Measurements from ENCODE around the gene USP34. TPM values are rescaled to one million over a fixed set of nuclear protein-coding genes. Genes with fewer than 3 reads are reported as not detected.
A peak's percentile ranks its signal among the peaks of the same experiment; 100 is the strongest.

USP34 gene
- total RNA-seq (2022) (101 and 105 TPM in 2 replicates), Bru-seq, nascent RNA (percentile 93 among the genes with signal in this experiment), BruChase-seq, experiment 1, labeled RNA remaining after a 6-hour chase (percentile 91 among the genes with signal in this experiment), BruChase-seq, experiment 2, labeled RNA remaining after a 2-hour chase (percentile 93 among the genes with signal in this experiment)
- long read RNA-seq, full-length matches to known transcripts: 1 of 17 reads
- long read RNA-seq, partial matches to known transcripts: 8 of 17 reads
- long read RNA-seq, other reads (novel, unspliced or antisense): 8 of 17 reads

DNA sequence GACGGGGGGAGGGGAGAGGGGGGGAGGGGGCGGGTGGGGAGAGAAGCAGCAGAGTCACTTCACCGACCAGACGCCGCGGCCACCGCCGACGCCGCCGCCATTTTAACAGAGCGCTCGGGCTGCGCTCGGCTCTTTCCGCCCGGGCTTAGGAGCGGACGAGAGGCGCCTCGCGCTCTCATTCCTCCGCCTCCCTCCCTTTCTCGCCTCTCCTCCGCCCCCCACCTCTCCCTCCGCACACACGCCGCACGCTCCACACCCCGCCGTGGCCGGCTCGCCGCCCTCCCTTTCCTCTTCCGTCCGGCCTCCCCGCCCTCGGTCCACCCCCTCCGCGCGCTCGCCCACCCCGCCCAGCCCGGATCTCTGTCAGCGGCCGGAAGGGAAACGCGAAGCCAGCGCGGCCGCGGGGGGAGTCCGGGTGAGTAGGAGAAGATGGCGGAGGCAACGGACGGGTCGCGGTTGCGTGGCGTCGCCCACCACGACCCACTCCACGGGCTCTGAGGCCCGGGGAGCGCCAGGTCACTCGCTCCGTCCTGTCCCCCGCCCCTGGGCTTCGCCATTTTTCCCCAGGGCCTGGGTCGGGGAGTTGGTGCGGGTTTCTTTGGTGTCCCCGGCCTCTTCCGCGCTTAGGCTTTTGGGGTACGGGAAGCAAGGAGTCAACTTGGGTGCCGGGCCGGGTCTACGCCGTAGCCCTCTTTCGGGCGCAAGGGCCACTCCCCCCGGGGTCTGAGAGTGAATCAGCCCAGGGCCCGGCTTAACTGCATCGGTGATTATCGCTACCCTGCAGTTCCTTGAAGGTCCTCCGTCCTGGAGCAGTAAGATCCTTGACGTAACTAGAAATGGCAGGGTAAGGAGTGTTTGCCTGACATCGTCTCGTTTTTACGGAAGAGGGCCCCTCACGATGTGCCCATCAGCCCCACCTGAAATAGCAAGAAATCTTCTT lies at the start of gene USP34:
USP34 (minus strand) TSS at position 123 of the 940 bp plus-strand sequence. CDS start 395 bp downstream, outside the sequence.
- H3K27ac Mint-ChIP-seq (ENCODE audit: low read depth, unreplicated experiment): peak within 1 kb of the TSS; percentile 97
- peaks cover 53% of the 10 kb centered on the region for H3K36me3 Mint-ChIP-seq (ENCODE audit: insufficient read depth, unreplicated experiment)
- intact Hi-C loops (cut with micrococcal nuclease): loop anchor here (10.0 kb wide), 2 partner anchors 46 to 116 kb away; no protein-coding TSS in a partner anchor
- H3K4me3 Mint-ChIP-seq (ENCODE audit: unreplicated experiment): peak within 1 kb of the TSS; percentile 79
- TSS peak; percentile 81 for BruUV-seq (replicated peaks)
- H3K4me1 Mint-ChIP-seq (ENCODE audit: insufficient read depth, unreplicated experiment): peaks cover 8% of the 10 kb centered on the region
- TF ChIP-seq, protein P1, sequence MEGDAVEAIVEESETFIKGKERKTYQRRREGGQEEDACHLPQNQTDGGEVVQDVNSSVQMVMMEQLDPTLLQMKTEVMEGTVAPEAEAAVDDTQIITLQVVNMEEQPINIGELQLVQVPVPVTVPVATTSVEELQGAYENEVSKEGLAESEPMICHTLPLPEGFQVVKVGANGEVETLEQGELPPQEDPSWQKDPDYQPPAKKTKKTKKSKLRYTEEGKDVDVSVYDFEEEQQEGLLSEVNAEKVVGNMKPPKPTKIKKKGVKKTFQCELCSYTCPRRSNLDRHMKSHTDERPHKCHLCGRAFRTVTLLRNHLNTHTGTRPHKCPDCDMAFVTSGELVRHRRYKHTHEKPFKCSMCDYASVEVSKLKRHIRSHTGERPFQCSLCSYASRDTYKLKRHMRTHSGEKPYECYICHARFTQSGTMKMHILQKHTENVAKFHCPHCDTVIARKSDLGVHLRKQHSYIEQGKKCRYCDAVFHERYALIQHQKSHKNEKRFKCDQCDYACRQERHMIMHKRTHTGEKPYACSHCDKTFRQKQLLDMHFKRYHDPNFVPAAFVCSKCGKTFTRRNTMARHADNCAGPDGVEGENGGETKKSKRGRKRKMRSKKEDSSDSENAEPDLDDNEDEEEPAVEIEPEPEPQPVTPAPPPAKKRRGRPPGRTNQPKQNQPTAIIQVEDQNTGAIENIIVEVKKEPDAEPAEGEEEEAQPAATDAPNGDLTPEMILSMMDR (IDR thresholded peaks at IDR 0.05; ENCODE audit: unreplicated experiment): no peak
- ChIA-PET POLR2A (interaction anchor here (0.6 to 2.9 kb wide), 10 partner anchors 11 to 326 kb away, joined by 3 to 31 read pairs (median 3); partner anchors contain the start of gene XPO1), CTCF (interaction anchor here (0.5 to 0.7 kb wide), 3 partner anchors 9 to 123 kb away, joined by 3 to 4 read pairs (median 3); no protein-coding TSS in a partner anchor)
- H3K9me3 Mint-ChIP-seq (ENCODE audit: unreplicated experiment): no peaks in the 10 kb centered on the region
- H3K27me3 Mint-ChIP-seq (ENCODE audit: insufficient read depth, unreplicated experiment): no peaks in the 10 kb centered on the region
- DNase-seq (ENCODE audit: unreplicated experiment): peak; percentile 94

GRCh38 chr2:61520261-61520660 lies 49.4 kb upstream of the USP34 start:
- DNase-seq (ENCODE audit: unreplicated experiment): peak; percentile 56
- ChIA-PET CTCF (no interaction called here), POLR2A (interaction anchor here (0.7 to 9.3 kb wide), 3 partner anchors 10 to 16 kb away, joined by 3 to 112 read pairs (median 3); partner anchors contain the start of gene XPO1)
- no peaks in the 10 kb centered on the region for H3K9me3 Mint-ChIP-seq (ENCODE audit: unreplicated experiment)
- TF ChIP-seq, protein P1 (IDR thresholded peaks at IDR 0.05; ENCODE audit: unreplicated experiment): no peak
- intact Hi-C loops (cut with micrococcal nuclease): no loop called here
- no TSS peak for BruUV-seq (replicated peaks)
- H3K4me1 Mint-ChIP-seq (ENCODE audit: insufficient read depth, unreplicated experiment): peaks cover 15% of the 10 kb centered on the region
- H3K27me3 Mint-ChIP-seq (ENCODE audit: insufficient read depth, unreplicated experiment): no peaks in the 10 kb centered on the region
- peak overlapping the region; percentile 25 for H3K27ac Mint-ChIP-seq (ENCODE audit: low read depth, unreplicated experiment)
- H3K4me3 Mint-ChIP-seq (ENCODE audit: unreplicated experiment): no peak overlapping the region
- peaks cover 84% of the 10 kb centered on the region for H3K36me3 Mint-ChIP-seq (ENCODE audit: insufficient read depth, unreplicated experiment)

DNA sequence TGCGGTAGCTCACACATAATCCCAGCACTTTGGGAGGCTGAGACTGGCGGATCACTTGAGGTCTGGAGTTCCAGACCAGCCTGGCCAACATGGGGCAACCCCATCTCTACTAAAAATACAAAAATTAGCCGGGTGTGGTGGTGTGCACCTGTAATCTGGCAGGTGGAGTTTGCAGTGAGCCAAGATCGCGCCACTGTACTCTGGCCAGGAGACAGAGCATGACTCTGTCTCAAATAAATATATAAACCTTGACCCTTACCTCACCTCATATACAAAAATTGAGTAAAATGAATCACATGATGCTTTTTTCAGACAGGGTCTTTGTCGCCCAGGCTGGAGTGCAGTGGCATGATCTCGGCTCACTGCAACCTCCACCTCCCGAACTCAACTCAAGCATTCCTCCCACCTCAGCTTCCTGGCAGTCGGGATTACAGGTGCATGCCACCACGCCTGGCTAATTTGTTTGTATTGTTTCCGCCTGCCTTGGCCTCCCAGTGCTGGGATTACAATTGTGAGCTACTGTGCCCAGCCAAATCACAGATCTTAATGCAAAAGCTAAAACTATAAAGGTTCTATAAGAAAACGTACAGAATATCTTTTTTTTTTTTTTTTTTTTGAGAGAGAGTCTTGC lies 42.0 kb upstream of the USP34 start:
- no peaks in the 10 kb centered on the region for H3K4me1 Mint-ChIP-seq (ENCODE audit: insufficient read depth, unreplicated experiment)
- intact Hi-C loops (cut with micrococcal nuclease): no loop called here
- peaks cover 91% of the 10 kb centered on the region for H3K36me3 Mint-ChIP-seq (ENCODE audit: insufficient read depth, unreplicated experiment)
- no peaks in the 10 kb centered on the region for H3K27me3 Mint-ChIP-seq (ENCODE audit: insufficient read depth, unreplicated experiment)
- POLR2A ChIA-PET: interaction anchor here (0.5 to 1.0 kb wide), 2 partner anchors 20 to 122 kb away, joined by 3 to 5 read pairs; no protein-coding TSS in a partner anchor
- no peak overlapping the region for H3K4me3 Mint-ChIP-seq (ENCODE audit: unreplicated experiment)
- CTCF ChIA-PET: interaction anchor here (1.6 kb wide), 1 partner anchor 146 kb away, joined by 6 read pairs; no protein-coding TSS in a partner anchor
- DNase-seq (ENCODE audit: unreplicated experiment): no peak
- TF ChIP-seq, protein P1 (IDR thresholded peaks at IDR 0.05; ENCODE audit: unreplicated experiment): no peak
- no peak overlapping the region for H3K27ac Mint-ChIP-seq (ENCODE audit: low read depth, unreplicated experiment)
- no TSS peak for BruUV-seq (replicated peaks)
- H3K9me3 Mint-ChIP-seq (ENCODE audit: unreplicated experiment): no peaks in the 10 kb centered on the region

All from MCF 10A (cell line).